ENCODE results near the gene TBC1D32. TPM values are rescaled to one million over a fixed set of nuclear protein-coding genes. Genes with fewer than 3 reads are reported as not detected.

TBC1D32 gene
- total and polyA plus RNA-seq, 4 donors: 0.51 to 2.8 (median 1.7) TPM

GRCh38 chr6:121187200-121187832, 147.0 kb downstream of the TBC1D32 start:
- no peaks in the 10 kb centered on the region for H3K36me3 ChIP-seq (ENCODE audit: control insufficient read depth in 4 of 4, insufficient read depth in 3 of 4, low read depth in 1 of 4, low read length in 3 of 4)
- no peaks in the 10 kb centered on the region for H3K4me1 ChIP-seq (ENCODE audit: control insufficient read depth in 4 of 4, insufficient read depth in 4 of 4, low read length in 3 of 4)
- no peak overlapping the region for H3K9ac ChIP-seq (ENCODE audit: low read depth in 1 of 2, low read length in 2 of 2)
- WGBS: 97% methylated on average over 1 of the region's 1 CpG
- TF ChIP-seq HNF4A (conservative IDR thresholded peaks at IDR 0.05) (no peak), NR2F2 (IDR thresholded peaks at IDR 0.05) (no peak)
- TF ChIP-seq, protein P1, sequence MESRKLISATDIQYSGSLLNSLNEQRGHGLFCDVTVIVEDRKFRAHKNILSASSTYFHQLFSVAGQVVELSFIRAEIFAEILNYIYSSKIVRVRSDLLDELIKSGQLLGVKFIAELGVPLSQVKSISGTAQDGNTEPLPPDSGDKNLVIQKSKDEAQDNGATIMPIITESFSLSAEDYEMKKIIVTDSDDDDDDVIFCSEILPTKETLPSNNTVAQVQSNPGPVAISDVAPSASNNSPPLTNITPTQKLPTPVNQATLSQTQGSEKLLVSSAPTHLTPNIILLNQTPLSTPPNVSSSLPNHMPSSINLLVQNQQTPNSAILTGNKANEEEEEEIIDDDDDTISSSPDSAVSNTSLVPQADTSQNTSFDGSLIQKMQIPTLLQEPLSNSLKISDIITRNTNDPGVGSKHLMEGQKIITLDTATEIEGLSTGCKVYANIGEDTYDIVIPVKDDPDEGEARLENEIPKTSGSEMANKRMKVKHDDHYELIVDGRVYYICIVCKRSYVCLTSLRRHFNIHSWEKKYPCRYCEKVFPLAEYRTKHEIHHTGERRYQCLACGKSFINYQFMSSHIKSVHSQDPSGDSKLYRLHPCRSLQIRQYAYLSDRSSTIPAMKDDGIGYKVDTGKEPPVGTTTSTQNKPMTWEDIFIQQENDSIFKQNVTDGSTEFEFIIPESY (IDR thresholded peaks at IDR 0.05): no peak
- H3K27me3 ChIP-seq (ENCODE audit: control insufficient read depth in 4 of 4, insufficient read depth in 4 of 4, low read length in 3 of 4): no peaks in the 10 kb centered on the region
- no peak overlapping the region for H3K4me3 ChIP-seq (ENCODE audit: low read depth in 1 of 3, low read length in 3 of 3)
- no peak overlapping the region for H3K27ac ChIP-seq (ENCODE audit: low read depth in 1 of 2, low read length in 2 of 2)
- no peaks in the 10 kb centered on the region for H3K9me3 ChIP-seq (ENCODE audit: control insufficient read depth in 4 of 4, low read length in 3 of 4)
- DNase-seq (ENCODE audit: low spot score): no peak

GRCh38 chr6:121183742-121184141, 150.5 kb downstream of the TBC1D32 start:
- 88% methylated on average over 1 of the region's 1 CpG for WGBS
- TF ChIP-seq HNF4A (conservative IDR thresholded peaks at IDR 0.05): no peak
- no peak for TF ChIP-seq HNF4G (IDR thresholded peaks at IDR 0.05)
- no peak for TF ChIP-seq EGR1 (IDR thresholded peaks at IDR 0.05; ENCODE audit: low read depth in 2 of 2)
- TF ChIP-seq, protein P2, sequence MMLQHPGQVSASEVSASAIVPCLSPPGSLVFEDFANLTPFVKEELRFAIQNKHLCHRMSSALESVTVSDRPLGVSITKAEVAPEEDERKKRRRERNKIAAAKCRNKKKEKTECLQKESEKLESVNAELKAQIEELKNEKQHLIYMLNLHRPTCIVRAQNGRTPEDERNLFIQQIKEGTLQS (IDR thresholded peaks at IDR 0.05): no peak
- TF ChIP-seq REST (IDR thresholded peaks at IDR 0.05): no peak
- no peak for TF ChIP-seq FOXA2 (IDR thresholded peaks at IDR 0.05)
- no peak for TF ChIP-seq RXRA (IDR thresholded peaks at IDR 0.05)
- TF ChIP-seq TAF1 (conservative IDR thresholded peaks at IDR 0.05): no peak
- TF ChIP-seq FOXA1 (IDR thresholded peaks at IDR 0.05): no peak
- no peak for TF ChIP-seq MAX (IDR thresholded peaks at IDR 0.05)
- TF ChIP-seq CTCF (IDR thresholded peaks at IDR 0.05; ENCODE audit: low read depth, low read length, missing input control): no peak
- TF ChIP-seq RAD21 (IDR thresholded peaks at IDR 0.05): no peak
- TF ChIP-seq YY1 (IDR thresholded peaks at IDR 0.05): no peak
- Histone ChIP-seq H3K27ac (ENCODE audit: low read depth in 1 of 2, low read length in 2 of 2) (no peak overlapping the region), H3K9me3 (ENCODE audit: control insufficient read depth in 4 of 4, low read length in 3 of 4) (no peaks in the 10 kb centered on the region), H3K27me3 (ENCODE audit: control insufficient read depth in 4 of 4, insufficient read depth in 4 of 4, low read length in 3 of 4) (no peaks in the 10 kb centered on the region), H3K9ac (ENCODE audit: low read depth in 1 of 2, low read length in 2 of 2) (no peak overlapping the region), H3K4me1 (ENCODE audit: control insufficient read depth in 4 of 4, insufficient read depth in 4 of 4, low read length in 3 of 4) (no peaks in the 10 kb centered on the region), H3K4me3 (ENCODE audit: low read depth in 1 of 3, low read length in 3 of 3) (no peak overlapping the region), H3K36me3 (ENCODE audit: control insufficient read depth in 4 of 4, insufficient read depth in 3 of 4, low read depth in 1 of 4, low read length in 3 of 4) (no peaks in the 10 kb centered on the region)
- no peak for DNase-seq (ENCODE audit: low spot score)
